TTC549 (cell line): ENCODE data around the gene CCL18.
"Not testable (repeated sequence)": the region's sequence is repeated elsewhere in the genome, so short reads cannot be mapped to it uniquely, and the experiment has no call there.

Source experiments
- FAIRE-seq: peaks from 2 replicates; lab custom pipeline; 2012; peaks lifted over from hg19 to GRCh38; lab: Jason Lieb, UNC

The CCL18 gene

GRCh38 chr17:36104701-36105181, 40.7 kb downstream of the CCL18 start:
- FAIRE-seq = no peak

DNA sequence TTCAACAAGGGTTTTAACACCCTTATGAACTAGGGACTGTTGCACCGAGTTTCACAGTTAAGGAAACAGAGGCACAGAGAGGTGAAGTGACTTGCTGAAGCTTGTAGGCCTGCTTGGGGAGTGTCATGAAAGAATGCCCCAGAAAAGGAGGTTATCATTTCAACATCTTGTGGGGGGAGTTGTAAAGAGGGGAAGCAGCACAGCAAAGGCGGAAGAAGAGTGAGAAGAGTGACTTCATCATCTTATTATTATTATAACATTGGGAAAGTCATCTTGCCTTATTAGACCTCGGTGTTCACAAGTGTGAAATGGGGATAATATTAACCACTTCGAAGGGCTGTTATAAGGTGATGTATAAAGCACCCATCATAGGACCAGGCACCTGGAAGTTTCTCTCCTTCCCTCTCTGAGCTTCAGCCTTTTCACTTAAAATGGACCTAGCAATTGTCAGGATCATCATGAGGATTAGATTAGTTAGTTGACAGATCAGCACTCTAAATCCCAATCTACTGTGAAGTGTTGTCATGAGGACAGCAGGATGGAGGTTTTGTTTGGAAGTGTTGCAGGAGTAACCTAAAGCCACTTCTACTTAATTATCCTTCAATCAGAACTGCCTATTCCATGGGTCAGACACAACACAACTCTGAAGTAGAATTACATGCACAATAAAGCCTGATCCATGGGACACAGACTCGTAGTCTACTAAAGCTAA, 41.9 kb downstream of the CCL18 start:
- FAIRE-seq = no peak

DNA sequence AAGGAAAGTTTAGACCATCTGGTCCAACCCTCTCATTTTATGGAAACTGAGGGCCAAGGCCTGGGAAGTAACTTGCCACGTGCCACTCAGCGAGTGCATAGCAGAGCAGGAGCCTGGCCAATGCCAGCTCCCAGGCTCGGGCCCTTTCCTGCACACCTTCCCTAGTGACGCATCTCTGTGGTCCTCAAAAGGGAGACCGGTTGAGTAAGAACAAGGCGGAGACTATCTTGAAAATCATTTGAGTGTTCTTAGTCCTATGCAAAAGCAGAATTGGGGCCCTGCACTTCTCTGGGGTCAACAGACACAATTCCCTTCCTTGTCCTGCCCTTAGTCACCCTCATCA, 42.4 kb downstream of the CCL18 start:
- no peak for FAIRE-seq

DNA sequence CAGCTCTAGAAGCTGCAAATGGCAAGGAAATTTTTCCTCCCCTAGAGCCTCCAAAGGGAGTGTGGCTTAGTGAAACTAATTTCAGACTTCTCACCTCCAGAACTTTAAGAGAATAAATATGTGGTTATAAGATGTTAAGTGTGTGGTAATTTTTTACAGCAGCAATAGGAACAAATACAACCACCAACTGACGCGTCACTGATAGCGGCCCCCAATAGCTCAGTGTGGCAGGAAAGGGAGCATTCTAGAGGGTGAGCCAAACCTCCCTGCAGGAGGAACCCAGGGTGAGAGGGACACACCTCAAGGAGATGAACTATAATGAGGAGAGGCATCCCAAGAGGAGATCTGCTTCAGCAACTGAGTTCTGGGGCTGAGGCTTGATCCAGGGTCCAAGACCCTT, 43.6 kb downstream of the CCL18 start:
- no peak for FAIRE-seq

DNA sequence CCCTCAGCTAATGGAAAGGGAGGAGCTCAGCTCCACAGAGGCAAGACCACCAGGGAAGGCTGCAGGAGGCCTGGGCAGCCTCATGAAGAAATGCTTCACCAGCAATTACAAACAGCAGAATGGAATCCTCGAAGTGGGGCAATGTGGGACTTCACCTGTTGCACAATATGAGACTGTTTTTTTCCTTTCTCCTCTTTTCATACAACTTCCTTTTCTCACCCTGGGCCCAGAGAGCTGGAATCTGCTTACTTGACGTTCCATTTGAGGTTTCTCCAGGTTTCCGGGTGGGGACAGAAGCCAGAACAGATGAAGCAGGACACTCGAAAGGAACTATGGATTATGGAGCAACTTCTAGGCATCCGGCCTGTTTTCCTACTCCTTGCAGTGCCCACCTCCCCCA, 44.2 kb downstream of the CCL18 start:
- not testable (repeated sequence) for FAIRE-seq

- no peak for FAIRE-seq
Observed at GRCh38 chr17:36111068-36111490, 47.0 kb downstream of the CCL18 start.

DNA sequence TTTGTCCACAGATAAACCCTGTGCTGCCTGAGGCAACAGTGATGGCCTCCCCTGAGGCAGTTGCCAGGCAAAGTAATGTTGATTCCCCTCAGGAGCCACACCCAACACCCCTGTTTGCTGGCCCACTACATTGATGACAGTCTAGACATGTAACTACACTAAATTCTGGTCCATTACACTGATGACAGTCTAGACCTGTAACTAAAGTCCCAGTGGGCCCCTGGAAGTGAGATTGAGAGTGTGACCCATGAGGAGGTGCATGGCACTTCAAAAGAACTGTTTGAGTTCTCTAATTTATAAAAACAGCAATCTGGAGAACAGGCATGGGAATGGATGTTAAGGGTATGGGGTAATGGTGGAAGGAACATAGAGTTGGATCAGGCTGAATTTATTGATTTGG, 48.5 kb downstream of the CCL18 start:
- FAIRE-seq = no peak

DNA sequence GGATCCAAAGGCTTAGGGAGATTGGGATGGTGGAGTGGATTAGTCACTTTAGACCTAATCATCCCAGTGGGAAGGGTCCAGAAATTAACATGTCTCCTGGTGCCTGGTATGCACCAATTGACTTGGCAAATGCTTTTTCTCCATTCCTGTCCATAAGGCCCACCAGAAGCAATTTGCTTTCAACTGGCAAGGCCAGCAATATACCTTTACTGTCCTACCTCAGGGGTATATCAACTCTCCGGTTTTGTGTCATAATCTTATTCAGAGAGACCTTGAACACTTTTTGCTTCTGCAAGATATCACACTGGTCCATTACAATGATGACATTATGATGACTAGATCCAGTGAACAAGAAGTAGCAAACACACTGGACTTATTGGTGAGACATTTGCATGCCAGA, 49.1 kb downstream of the CCL18 start:
- not testable (repeated sequence) for FAIRE-seq

- FAIRE-seq = not testable (repeated sequence)
Observed at GRCh38 chr17:36114971-36115648, 51.0 kb downstream of the CCL18 start.

- FAIRE-seq = not testable (repeated sequence)
Observed at GRCh38 chr17:36115649-36115977, 51.5 kb downstream of the CCL18 start.

GRCh38 chr17:36117505-36118382, 53.7 kb downstream of the CCL18 start:
- FAIRE-seq = no peak

DNA sequence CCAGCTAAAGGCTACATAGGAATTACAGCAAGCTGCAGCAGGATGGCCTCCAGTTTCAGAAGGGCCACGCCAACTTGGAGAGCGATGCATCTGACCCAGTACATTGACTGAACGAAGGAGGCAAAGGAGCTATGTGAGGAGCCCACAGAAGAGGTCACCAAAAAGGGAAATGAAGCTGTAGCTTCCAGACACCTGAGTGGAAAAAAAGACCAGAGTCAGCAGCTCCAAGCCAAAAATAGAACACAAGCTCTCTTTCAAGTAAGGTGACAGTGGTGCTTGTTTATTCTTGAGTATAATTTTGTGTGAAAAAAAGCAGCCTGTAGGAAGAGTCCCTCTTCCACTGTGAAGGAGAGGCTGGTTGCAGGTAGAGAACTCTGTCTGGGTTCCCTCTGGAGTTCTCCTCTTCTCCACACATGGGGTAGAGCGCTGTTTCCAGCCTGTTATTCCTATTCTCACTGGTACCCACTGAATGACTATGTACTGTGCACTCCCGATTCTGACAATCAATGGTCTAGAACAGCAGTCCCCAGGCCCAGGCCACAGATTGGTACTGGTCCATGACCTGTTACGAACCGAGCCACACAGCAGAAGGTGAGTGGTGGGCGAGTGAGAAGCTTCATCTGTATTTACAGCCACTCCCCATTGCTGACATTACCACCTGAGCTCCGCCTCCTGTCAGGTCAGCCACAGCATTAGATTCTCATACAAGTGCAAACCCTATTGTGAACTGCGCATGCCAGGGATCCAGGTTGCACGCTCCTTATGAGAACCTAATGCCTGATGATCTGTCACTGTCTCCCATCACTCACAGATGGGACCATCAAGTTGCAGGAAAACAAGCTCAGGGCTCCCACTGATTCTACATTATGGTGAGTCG, 54.6 kb downstream of the CCL18 start:
- FAIRE-seq = no peak

GRCh38 chr17:36120221-36120620, 56.1 kb downstream of the CCL18 start:
- no peak for FAIRE-seq

DNA sequence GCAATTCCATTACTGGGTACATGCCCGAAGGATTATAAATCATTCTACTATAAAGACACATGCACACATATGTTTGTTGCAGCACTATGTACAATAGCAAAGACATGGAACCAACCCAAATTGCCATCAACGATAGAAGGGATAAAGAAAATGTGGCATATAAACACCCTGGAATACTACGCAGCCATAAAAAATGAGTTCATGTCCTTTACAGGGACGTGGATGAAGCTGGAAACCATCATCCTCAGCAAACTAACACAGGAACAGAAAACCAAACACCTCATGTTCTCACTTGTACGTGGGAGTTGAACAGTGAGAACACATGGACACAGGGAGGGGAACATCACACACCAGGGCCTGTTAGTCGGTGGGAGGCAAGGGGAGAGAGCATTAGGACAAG, 57.0 kb downstream of the CCL18 start:
- not testable (repeated sequence) for FAIRE-seq
